K562 (cell line): ENCODE measurements around the gene EFNA1. TPM values are rescaled to one million over a fixed set of nuclear protein-coding genes. Genes with fewer than 3 reads are reported as not detected.

ENCODE experiments used
- EHMT2 ChIP-seq: fragments of 450-650 bp; IDR thresholded peaks from 2 replicates; pipeline ENCODE4 v1.6.1; 2018; ENCODE audit warnings: antibody characterized with exemption
- ETV6 ChIP-seq, 3 experiments: fragments of 150-350 bp in 1 of 3; sonication (generic) in 1 of 3; formaldehyde crosslinking in 1 of 3; IDR thresholded peaks; 2 replicates each; pipeline versions ENCODE4 v1.6.1 to v1.8.0; 2014 to 2022; ENCODE audit warnings: borderline replicate concordance in 2 of 3, low read depth in 2 of 3, antibody characterized with exemption in 1 of 3, low read length in 1 of 3, mild to moderate bottlenecking in 1 of 3, missing genetic modification reagents in 1 of 3
- FOXJ2 ChIP-seq: fragments of 200-800 bp; sonication (Bioruptor generic); IDR thresholded peaks from 2 replicates; pipeline ENCODE4 v1.6.1; 2016; ENCODE audit warnings: missing genetic modification characterization, missing compliant biosample characterization
- GTF2F1 ChIP-seq: IDR thresholded peaks from 2 replicates; pipeline ENCODE4 v1.6.1; 2011; ENCODE audit warnings: low read depth, low read length, improper control_type of control experiment
- HDAC3 ChIP-seq: fragments of 450-650 bp; IDR thresholded peaks from 2 replicates; pipeline ENCODE4 v1.6.1; 2018; ENCODE audit warnings: borderline replicate concordance, mild to moderate bottlenecking, moderate library complexity; ENCODE audit not compliant: partially characterized antibody
- IRF2 ChIP-seq: sonication (generic); formaldehyde crosslinking; IDR thresholded peaks from 2 replicates; pipeline ENCODE4 v1.8.1; 2022; ENCODE audit warnings: mild to moderate bottlenecking, missing genetic modification reagents
- KAT2B ChIP-seq: IDR thresholded peaks from one replicate; pipeline ENCODE4 v1.6.1; 2012; ENCODE audit warnings: low read depth, mild to moderate bottlenecking, control low read depth, inconsistent platforms, low read length, moderate library complexity
- LARP7 ChIP-seq: fragments of 450-650 bp; IDR thresholded peaks from 2 replicates; pipeline ENCODE4 v1.6.1; 2016
- NCOA6 ChIP-seq: fragments of 450-650 bp; IDR thresholded peaks from 2 replicates; pipeline ENCODE4 v1.6.1; 2017; ENCODE audit warnings: mild to moderate bottlenecking
- NEUROD1 ChIP-seq: fragments of 150-350 bp; IDR thresholded peaks from 2 replicates; pipeline ENCODE4 v1.6.1; 2014; ENCODE audit warnings: borderline replicate concordance, low read length, low read depth; ENCODE audit not compliant: partially characterized antibody
- PTRF ChIP-seq: fragments of 450-650 bp; IDR thresholded peaks from 2 replicates; pipeline ENCODE4 v1.6.1; 2016; ENCODE audit warnings: mild to moderate bottlenecking, missing genetic modification characterization, missing compliant biosample characterization
- RBM22 ChIP-seq: fragments of 200-400 bp; formaldehyde crosslinking; IDR thresholded peaks from 2 replicates; pipeline ENCODE4 v1.6.1; 2018; ENCODE audit warnings: low read length, low read depth; ENCODE audit not compliant: poor library complexity, severe bottlenecking
- SRSF1 ChIP-seq: fragments of 200-400 bp; formaldehyde crosslinking; IDR thresholded peaks from 2 replicates; pipeline ENCODE4 v1.6.1; 2017; ENCODE audit warnings: mild to moderate bottlenecking, low read depth, low read length, moderate library complexity
- SRSF7 ChIP-seq: fragments of 200-400 bp; formaldehyde crosslinking; optimal IDR thresholded peaks from 2 replicates; pipeline ENCODE3; 2017; ENCODE audit warnings: mild to moderate bottlenecking, low read depth, low read length
- SUPT5H ChIP-seq: fragments of 450-650 bp; IDR thresholded peaks from 2 replicates; pipeline ENCODE4 v1.6.1; 2016
- ZNF311 ChIP-seq: fragments of 250-450 bp; sonication (Bioruptor Pico); IDR thresholded peaks from 2 replicates; pipeline ENCODE4 v1.4.0; 2020; ENCODE audit warnings: mild to moderate bottlenecking, moderate library complexity
- ZNF431 ChIP-seq: sonication (generic); formaldehyde crosslinking; IDR thresholded peaks from 2 replicates; pipeline ENCODE4 v1.8.0; 2022; ENCODE audit warnings: mild to moderate bottlenecking, missing genetic modification reagents
- ZNF766 ChIP-seq: fragments of 200-800 bp; sonication (Bioruptor generic); conservative IDR thresholded peaks from 2 replicates; pipeline ENCODE4 v1.6.1; 2016; ENCODE audit warnings: missing genetic modification characterization, missing compliant biosample characterization
- polyA plus RNA-seq, 8 experiments: library from polyadenylated mRNA; depleted of rRNA in 4 of 8; stranded (reverse) in 5 of 8; unstranded in 3 of 8; fragments of >200 nt; fragmentation: Nextera tagmentation in 2 of 8; fragmentation: Illumina TruSeq in 1 of 8; extraction: Ambion mirVana in 2 of 8; extraction: Trizol in 1 of 8; gene quantifications; 2 replicates each; pipeline versions ENCODE4 v1.2.1 to v1.2.3, GENCODE V29; 2011 to 2014; ENCODE audit warnings: inconsistent platforms in 1 of 8, missing spikeins in 1 of 8
- total RNA-seq, 7 experiments: library from RNA; depleted of rRNA in 6 of 7; stranded (reverse); fragments of >200 nt in 6 of 7; fragmentation: Illumina TruSeq in 2 of 7; extraction: Trizol in 2 of 7; gene quantifications; 2 replicates each; pipeline versions ENCODE4 v1.2.1 to v1.2.3, GENCODE V29; 2011 to 2021; ENCODE audit warnings: low replicate concordance in 1 of 7
- TF ChIP-seq, protein P1 (sequence below), 2 experiments: IDR thresholded peaks; 2 replicates each; pipeline ENCODE4 v1.6.1; 2011; ENCODE audit warnings: borderline replicate concordance in 1 of 2, control low read depth in 1 of 2, low read depth in 1 of 2, low read length in 1 of 2, mild to moderate bottlenecking in 1 of 2, mixed read lengths in 1 of 2, moderate library complexity in 1 of 2; ENCODE audit not compliant: insufficient read depth in 1 of 2, insufficient read length in 1 of 2, poor library complexity in 1 of 2, severe bottlenecking in 1 of 2; ENCODE audit errors: extremely low read depth in 1 of 2
- TF ChIP-seq, protein P2 (sequence below): fragments of 200-800 bp; sonication (Bioruptor generic); IDR thresholded peaks from 2 replicates; pipeline ENCODE4 v1.6.1; 2017; ENCODE audit warnings: missing genetic modification characterization, missing compliant biosample characterization
- TF ChIP-seq, protein P3 (sequence below): fragments of 150-350 bp; IDR thresholded peaks from 2 replicates; pipeline ENCODE4 v1.6.1; 2014; ENCODE audit warnings: low read depth, mild to moderate bottlenecking, low read length, borderline replicate concordance

Gene EFNA1
- total and polyA plus RNA-seq, 9 of the 15 experiments (the other 6 are each of a cell fraction or from before 2014, with no cell fraction given) = 2.1 to 9.3 (median 3.0) TPM

DNA sequence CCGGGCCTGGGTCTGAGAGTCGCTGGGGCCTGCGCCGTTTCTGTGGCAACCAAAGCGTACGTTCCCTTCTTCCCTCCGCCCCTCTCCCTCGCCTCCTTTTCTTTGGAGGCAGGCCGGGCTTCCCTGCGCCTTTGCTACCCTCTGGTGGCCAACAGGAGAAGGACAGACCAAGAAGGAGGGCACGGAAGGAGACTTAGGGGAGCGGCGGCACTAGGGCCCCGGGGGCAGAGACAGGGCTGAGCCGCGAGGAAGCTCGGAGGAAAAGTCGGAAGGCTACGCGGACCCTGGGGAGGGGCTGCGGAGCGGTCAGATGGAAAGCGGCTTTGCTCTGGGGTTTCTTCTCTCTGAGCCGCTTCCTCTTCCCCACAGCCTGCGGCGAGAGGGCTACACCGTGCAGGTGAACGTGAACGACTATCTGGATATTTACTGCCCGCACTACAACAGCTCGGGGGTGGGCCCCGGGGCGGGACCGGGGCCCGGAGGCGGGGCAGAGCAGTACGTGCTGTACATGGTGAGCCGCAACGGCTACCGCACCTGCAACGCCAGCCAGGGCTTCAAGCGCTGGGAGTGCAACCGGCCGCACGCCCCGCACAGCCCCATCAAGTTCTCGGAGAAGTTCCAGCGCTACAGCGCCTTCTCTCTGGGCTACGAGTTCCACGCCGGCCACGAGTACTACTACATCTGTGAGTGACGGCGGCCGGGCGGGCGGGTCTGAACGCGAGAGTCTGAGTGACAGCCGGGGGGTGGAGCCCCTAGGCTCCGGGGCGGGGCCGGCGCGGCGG is 42.8 kb upstream of the EFNA1 start (continued):
- TF ChIP-seq, protein P1, sequence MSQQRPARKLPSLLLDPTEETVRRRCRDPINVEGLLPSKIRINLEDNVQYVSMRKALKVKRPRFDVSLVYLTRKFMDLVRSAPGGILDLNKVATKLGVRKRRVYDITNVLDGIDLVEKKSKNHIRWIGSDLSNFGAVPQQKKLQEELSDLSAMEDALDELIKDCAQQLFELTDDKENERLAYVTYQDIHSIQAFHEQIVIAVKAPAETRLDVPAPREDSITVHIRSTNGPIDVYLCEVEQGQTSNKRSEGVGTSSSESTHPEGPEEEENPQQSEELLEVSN (IDR thresholded peaks at IDR 0.05; ENCODE audit: borderline replicate concordance in 1 of 2, extremely low read depth in 1 of 2, insufficient read depth in 1 of 2, insufficient read length in 1 of 2, low read depth in 1 of 2, low read length in 1 of 2, poor library complexity in 1 of 2, severe bottlenecking in 1 of 2) = peak in 1 of 2 experiments; percentile 7
- TF ChIP-seq EHMT2 (no peak), HDAC3 (no peak), SUPT5H (no peak), ETV6 (IDR thresholded peaks at IDR 0.05; ENCODE audit: borderline replicate concordance in 1 of 2, low read depth in 2 of 2, low read length in 1 of 2) (no peak; a peak in 1 of 4 replicates), ETV6 (CRISPR knock-in tag; IDR thresholded peaks at IDR 0.05; ENCODE audit: borderline replicate concordance) (no peak), GTF2F1 (no peak), KAT2B (no peak), NCOA6 (no peak), ZNF311 (CRISPR knock-in tag) (no peak), SRSF7 (no peak), IRF2 (CRISPR knock-in tag) (no peak), PTRF (no peak), SRSF1 (no peak), NEUROD1 (peak; percentile 93), ZNF431 (CRISPR knock-in tag) (peak; percentile 59; the same call in 1 of the 2 replicates), FOXJ2 (tag) (no peak), ZNF766 (CRISPR knock-in tag) (no peak), LARP7 (no peak), RBM22 (no peak)
- TF ChIP-seq, protein P2, sequence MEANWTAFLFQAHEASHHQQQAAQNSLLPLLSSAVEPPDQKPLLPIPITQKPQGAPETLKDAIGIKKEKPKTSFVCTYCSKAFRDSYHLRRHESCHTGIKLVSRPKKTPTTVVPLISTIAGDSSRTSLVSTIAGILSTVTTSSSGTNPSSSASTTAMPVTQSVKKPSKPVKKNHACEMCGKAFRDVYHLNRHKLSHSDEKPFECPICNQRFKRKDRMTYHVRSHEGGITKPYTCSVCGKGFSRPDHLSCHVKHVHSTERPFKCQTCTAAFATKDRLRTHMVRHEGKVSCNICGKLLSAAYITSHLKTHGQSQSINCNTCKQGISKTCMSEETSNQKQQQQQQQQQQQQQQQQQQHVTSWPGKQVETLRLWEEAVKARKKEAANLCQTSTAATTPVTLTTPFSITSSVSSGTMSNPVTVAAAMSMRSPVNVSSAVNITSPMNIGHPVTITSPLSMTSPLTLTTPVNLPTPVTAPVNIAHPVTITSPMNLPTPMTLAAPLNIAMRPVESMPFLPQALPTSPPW (CRISPR knock-in tag) = peak; percentile 85
- TF ChIP-seq, protein P3, sequence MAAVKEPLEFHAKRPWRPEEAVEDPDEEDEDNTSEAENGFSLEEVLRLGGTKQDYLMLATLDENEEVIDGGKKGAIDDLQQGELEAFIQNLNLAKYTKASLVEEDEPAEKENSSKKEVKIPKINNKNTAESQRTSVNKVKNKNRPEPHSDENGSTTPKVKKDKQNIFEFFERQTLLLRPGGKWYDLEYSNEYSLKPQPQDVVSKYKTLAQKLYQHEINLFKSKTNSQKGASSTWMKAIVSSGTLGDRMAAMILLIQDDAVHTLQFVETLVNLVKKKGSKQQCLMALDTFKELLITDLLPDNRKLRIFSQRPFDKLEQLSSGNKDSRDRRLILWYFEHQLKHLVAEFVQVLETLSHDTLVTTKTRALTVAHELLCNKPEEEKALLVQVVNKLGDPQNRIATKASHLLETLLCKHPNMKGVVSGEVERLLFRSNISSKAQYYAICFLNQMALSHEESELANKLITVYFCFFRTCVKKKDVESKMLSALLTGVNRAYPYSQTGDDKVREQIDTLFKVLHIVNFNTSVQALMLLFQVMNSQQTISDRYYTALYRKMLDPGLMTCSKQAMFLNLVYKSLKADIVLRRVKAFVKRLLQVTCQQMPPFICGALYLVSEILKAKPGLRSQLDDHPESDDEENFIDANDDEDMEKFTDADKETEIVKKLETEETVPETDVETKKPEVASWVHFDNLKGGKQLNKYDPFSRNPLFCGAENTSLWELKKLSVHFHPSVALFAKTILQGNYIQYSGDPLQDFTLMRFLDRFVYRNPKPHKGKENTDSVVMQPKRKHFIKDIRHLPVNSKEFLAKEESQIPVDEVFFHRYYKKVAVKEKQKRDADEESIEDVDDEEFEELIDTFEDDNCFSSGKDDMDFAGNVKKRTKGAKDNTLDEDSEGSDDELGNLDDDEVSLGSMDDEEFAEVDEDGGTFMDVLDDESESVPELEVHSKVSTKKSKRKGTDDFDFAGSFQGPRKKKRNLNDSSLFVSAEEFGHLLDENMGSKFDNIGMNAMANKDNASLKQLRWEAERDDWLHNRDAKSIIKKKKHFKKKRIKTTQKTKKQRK = 0 out of 2 replicates have a peak, but pooled peaks have one; percentile 1
